SK-N-SH (cell line): ENCODE measurements around the gene VPS8. TPM values are rescaled to one million over a fixed set of nuclear protein-coding genes. Genes with fewer than 3 reads are reported as not detected.

Experiments
- CTCF ChIA-PET: fragments of 300-600, 350-600 bp; formaldehyde crosslinking; extraction: SDS; loops from one replicate; lab custom pipeline; 2021; lab: Yijun Ruan, JAX
- POLR2A ChIA-PET: fragments of 350-600 bp; sonication (Branson Sonifier 250); formaldehyde crosslinking; extraction: SDS; loops from one replicate; lab custom pipeline; 2020; ENCODE audit warnings: antibody characterized with exemption, inconsistent platforms; lab: Yijun Ruan, JAX
- DNase-seq: peaks from one replicate; pipeline ENCODE4 v3.0.0; 2012
- H2AFZ ChIP-seq: fragments of 200-600 bp; sonication (generic); 2 replicates; pipeline ENCODE4 v1.8.1; 2016; ENCODE audit warnings: antibody characterized with exemption, mild to moderate bottlenecking, low read depth
- H3F3A ChIP-seq: fragments of 200-600 bp; sonication (generic); replicated peaks from 2 replicates; pipeline ENCODE3; 2016; ENCODE audit warnings: antibody characterized with exemption, mild to moderate bottlenecking; ENCODE audit not compliant: insufficient read depth
- H3K27ac ChIP-seq, 2 experiments: fragments of 200-500 bp in 1 of 2; fragments of 200-600 bp in 1 of 2; sonication (Bioruptor generic) in 1 of 2; sonication (generic), shearing (Covaris generic) in 1 of 2; 2 replicates each; pipeline versions ENCODE4 v1.5.1 to v1.6.1; 2014 to 2016; ENCODE audit warnings: low read depth in 2 of 2, inconsistent platforms in 1 of 2, low read length in 1 of 2, mild to moderate bottlenecking in 1 of 2, mixed read lengths in 1 of 2
- H3K27me3 ChIP-seq: fragments of 200-600 bp; sonication (generic), shearing (Covaris generic); 2 replicates; pipeline ENCODE4 v1.6.1; 2016; ENCODE audit warnings: mixed run types; ENCODE audit not compliant: insufficient read depth
- H3K36me3 ChIP-seq, 2 experiments: fragments of 200-500 bp in 1 of 2; fragments of 200-600 bp in 1 of 2; sonication (Bioruptor generic) in 1 of 2; sonication (generic) in 1 of 2; replicated peaks in 1 of 2; 2 replicates each; pipeline versions ENCODE3 to v1.5.1; 2014 to 2016; ENCODE audit warnings: low read length in 1 of 2, mild to moderate bottlenecking in 1 of 2; ENCODE audit not compliant: insufficient read depth in 2 of 2, control insufficient read depth in 1 of 2
- H3K4me1 ChIP-seq, 2 experiments: fragments of 200-500 bp in 1 of 2; fragments of 200-600 bp in 1 of 2; sonication (Bioruptor generic) in 1 of 2; sonication (generic), shearing (Covaris generic) in 1 of 2; 2 replicates each; pipeline versions ENCODE4 v1.5.1 to v1.6.1; 2014 to 2016; ENCODE audit warnings: low read depth in 1 of 2, low read length in 1 of 2, mixed run types in 1 of 2; ENCODE audit not compliant: insufficient read depth in 2 of 2, control insufficient read depth in 1 of 2
- H3K4me2 ChIP-seq: fragments of 200-600 bp; sonication (generic), shearing (Covaris generic); 2 replicates; pipeline ENCODE4 v1.6.1; 2017; ENCODE audit warnings: mixed run types
- H3K4me3 ChIP-seq, 2 experiments: fragments of 200-500 bp in 1 of 2; fragments of 200-600 bp in 1 of 2; sonication (Bioruptor generic) in 1 of 2; sonication (generic), shearing (Covaris generic) in 1 of 2; 2 replicates each; pipeline versions ENCODE4 v1.5.1 to v1.8.1; 2014 to 2016; ENCODE audit warnings: low read depth in 2 of 2, inconsistent platforms in 1 of 2, low read length in 1 of 2, mild to moderate bottlenecking in 1 of 2, mixed read lengths in 1 of 2, moderate library complexity in 1 of 2
- H3K79me2 ChIP-seq: fragments of 200-600 bp; sonication (generic); 2 replicates; pipeline ENCODE4 v1.8.1; 2017; ENCODE audit warnings: mild to moderate bottlenecking; ENCODE audit not compliant: insufficient read depth
- H3K9ac ChIP-seq: fragments of 200-600 bp; sonication (generic); 2 replicates; pipeline ENCODE4 v1.6.1; 2017; ENCODE audit warnings: mixed run types
- H3K9me2 ChIP-seq: fragments of 200-600 bp; sonication (generic); 2 replicates; pipeline ENCODE4 v1.6.1; 2017; ENCODE audit warnings: mixed run types
- H3K9me3 ChIP-seq: fragments of 200-600 bp; sonication (generic); 2 replicates; pipeline ENCODE4 v1.6.1; 2017; ENCODE audit warnings: mixed run types, mild to moderate bottlenecking, moderate library complexity
- H4K20me1 ChIP-seq: fragments of 200-600 bp; sonication (generic); 2 replicates; pipeline ENCODE4 v1.6.1; 2017; ENCODE audit warnings: mild to moderate bottlenecking, mixed run types; ENCODE audit not compliant: insufficient read depth
- EZH2phosphoT487 ChIP-seq: fragments of 200-600 bp; sonication (generic); IDR thresholded peaks from 2 replicates; pipeline ENCODE4 v1.6.1; 2017; ENCODE audit warnings: low read depth, mixed run types, mild to moderate bottlenecking, antibody characterized with exemption, moderate library complexity, borderline replicate concordance
- MEF2A ChIP-seq: IDR thresholded peaks from 2 replicates; pipeline ENCODE4 v1.4.0; 2012; ENCODE audit warnings: low read depth, borderline replicate concordance
- RAD21 ChIP-seq: IDR thresholded peaks from 2 replicates; pipeline ENCODE4 v1.6.1; 2012; ENCODE audit warnings: mild to moderate bottlenecking, low read length
- RFX5 ChIP-seq: IDR thresholded peaks from 2 replicates; pipeline ENCODE4 v1.6.1; 2012; ENCODE audit warnings: mild to moderate bottlenecking, improper control_type of control experiment, low read length
- SIN3A ChIP-seq: IDR thresholded peaks from 2 replicates; pipeline ENCODE4 v1.6.1; 2012; ENCODE audit warnings: low read depth, mild to moderate bottlenecking, low read length, moderate library complexity, borderline replicate concordance
- TCF12 ChIP-seq: IDR thresholded peaks from 2 replicates; pipeline ENCODE4 v1.4.0; 2012
- TEAD4 ChIP-seq: IDR thresholded peaks from 2 replicates; pipeline ENCODE4 v1.4.0; 2012; ENCODE audit warnings: mild to moderate bottlenecking, borderline replicate concordance; ENCODE audit not compliant: insufficient read depth
- WGBS: methylation state at CpG from one replicate; pipeline ENCODE4 v1.1.6; 2017; ENCODE audit warnings: low lambda C conversion rate; 5-methylcytosine and 5-hydroxymethylcytosine counted together
- polyA plus RNA-seq, 3 experiments: library from polyadenylated mRNA; depleted of rRNA; stranded (reverse); fragments of >200 nt; gene quantifications; 2 replicates each; pipeline ENCODE4 v1.2.3, GENCODE V29; 2012
- TF ChIP-seq, protein P1 (sequence below): fragments of 150-350 bp; IDR thresholded peaks from 2 replicates; pipeline ENCODE4 v1.6.1; 2017; ENCODE audit warnings: antibody characterized with exemption, low read length, low read depth, borderline replicate concordance
- TF ChIP-seq, protein P2 (sequence below): IDR thresholded peaks from 2 replicates; pipeline ENCODE4 v1.6.1; 2012; ENCODE audit warnings: mild to moderate bottlenecking, low read depth, low read length, moderate library complexity
- TF ChIP-seq, protein P3 (sequence below): IDR thresholded peaks from 2 replicates; pipeline ENCODE4; 2012
- TF ChIP-seq, protein P4 (sequence below): fragments of 200-600 bp; sonication (generic); IDR thresholded peaks from 2 replicates; pipeline ENCODE4 v1.6.1; 2017; ENCODE audit warnings: antibody characterized with exemption, mild to moderate bottlenecking, moderate library complexity

The VPS8 gene
- polyA plus RNA-seq, 1 of the 3 experiments (the other 2 are of a cell fraction): 12.8 TPM

DNA sequence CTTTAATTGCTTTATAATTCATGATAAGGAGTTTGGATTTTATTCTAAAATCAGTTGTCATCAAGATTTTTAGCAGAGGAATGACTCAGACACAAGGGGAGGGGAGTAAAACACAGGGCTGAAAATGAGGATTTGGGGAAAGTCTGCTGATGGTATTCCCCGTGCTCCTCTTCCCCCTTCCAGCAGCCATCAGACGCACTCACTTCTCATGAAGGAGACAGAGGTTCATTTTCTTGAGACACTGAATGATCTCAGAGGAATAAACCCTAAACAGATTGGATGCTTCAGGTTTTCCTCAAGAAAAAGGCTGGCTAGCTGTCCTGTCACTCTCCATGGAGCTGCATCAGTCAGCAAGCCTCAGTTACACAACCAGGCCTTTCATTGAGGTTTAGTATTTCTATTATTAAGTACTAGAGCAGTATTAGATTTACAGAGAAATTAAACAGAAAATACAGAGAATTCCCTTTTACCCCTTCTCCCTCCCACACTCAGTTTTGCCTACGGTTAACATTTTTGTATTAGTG is 174.5 kb downstream of the VPS8 start:
- Histone ChIP-seq H3F3A (no peaks in the 10 kb centered on the region), H4K20me1 (no peaks in the 10 kb centered on the region), H2AFZ (no peak overlapping the region), H3K9me3 (no peaks in the 10 kb centered on the region), H3K4me2 (no peak overlapping the region), H3K4me1 (no peaks in the 10 kb centered on the region), H3K27me3 (no peaks in the 10 kb centered on the region), H3K36me3 (peaks cover 19 to 24% of the 10 kb centered on the region in 2 experiments), H3K9me2 (no peaks in the 10 kb centered on the region), H3K79me2 (no peaks in the 10 kb centered on the region), H3K9ac (no peak overlapping the region), H3K27ac (no peak overlapping the region), H3K4me3 (no peak overlapping the region)
- CTCF ChIA-PET: no interaction called here
- POLR2A ChIA-PET: no interaction called here
- DNase-seq: no peak
- TF ChIP-seq EZH2phosphoT487 (no peak), TCF12 (no peak), RFX5 (no peak), MEF2A (no peak), SIN3A (no peak), RAD21 (no peak), TEAD4 (no peak)
- TF ChIP-seq, protein P1, sequence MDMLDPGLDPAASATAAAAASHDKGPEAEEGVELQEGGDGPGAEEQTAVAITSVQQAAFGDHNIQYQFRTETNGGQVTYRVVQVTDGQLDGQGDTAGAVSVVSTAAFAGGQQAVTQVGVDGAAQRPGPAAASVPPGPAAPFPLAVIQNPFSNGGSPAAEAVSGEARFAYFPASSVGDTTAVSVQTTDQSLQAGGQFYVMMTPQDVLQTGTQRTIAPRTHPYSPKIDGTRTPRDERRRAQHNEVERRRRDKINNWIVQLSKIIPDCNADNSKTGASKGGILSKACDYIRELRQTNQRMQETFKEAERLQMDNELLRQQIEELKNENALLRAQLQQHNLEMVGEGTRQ: no peak
- TF ChIP-seq, protein P2, sequence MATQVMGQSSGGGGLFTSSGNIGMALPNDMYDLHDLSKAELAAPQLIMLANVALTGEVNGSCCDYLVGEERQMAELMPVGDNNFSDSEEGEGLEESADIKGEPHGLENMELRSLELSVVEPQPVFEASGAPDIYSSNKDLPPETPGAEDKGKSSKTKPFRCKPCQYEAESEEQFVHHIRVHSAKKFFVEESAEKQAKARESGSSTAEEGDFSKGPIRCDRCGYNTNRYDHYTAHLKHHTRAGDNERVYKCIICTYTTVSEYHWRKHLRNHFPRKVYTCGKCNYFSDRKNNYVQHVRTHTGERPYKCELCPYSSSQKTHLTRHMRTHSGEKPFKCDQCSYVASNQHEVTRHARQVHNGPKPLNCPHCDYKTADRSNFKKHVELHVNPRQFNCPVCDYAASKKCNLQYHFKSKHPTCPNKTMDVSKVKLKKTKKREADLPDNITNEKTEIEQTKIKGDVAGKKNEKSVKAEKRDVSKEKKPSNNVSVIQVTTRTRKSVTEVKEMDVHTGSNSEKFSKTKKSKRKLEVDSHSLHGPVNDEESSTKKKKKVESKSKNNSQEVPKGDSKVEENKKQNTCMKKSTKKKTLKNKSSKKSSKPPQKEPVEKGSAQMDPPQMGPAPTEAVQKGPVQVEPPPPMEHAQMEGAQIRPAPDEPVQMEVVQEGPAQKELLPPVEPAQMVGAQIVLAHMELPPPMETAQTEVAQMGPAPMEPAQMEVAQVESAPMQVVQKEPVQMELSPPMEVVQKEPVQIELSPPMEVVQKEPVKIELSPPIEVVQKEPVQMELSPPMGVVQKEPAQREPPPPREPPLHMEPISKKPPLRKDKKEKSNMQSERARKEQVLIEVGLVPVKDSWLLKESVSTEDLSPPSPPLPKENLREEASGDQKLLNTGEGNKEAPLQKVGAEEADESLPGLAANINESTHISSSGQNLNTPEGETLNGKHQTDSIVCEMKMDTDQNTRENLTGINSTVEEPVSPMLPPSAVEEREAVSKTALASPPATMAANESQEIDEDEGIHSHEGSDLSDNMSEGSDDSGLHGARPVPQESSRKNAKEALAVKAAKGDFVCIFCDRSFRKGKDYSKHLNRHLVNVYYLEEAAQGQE: no peak
- TF ChIP-seq, protein P3, sequence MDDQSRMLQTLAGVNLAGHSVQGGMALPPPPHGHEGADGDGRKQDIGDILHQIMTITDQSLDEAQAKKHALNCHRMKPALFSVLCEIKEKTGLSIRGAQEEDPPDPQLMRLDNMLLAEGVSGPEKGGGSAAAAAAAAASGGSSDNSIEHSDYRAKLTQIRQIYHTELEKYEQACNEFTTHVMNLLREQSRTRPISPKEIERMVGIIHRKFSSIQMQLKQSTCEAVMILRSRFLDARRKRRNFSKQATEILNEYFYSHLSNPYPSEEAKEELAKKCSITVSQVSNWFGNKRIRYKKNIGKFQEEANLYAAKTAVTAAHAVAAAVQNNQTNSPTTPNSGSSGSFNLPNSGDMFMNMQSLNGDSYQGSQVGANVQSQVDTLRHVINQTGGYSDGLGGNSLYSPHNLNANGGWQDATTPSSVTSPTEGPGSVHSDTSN: no peak
- TF ChIP-seq, protein P4, sequence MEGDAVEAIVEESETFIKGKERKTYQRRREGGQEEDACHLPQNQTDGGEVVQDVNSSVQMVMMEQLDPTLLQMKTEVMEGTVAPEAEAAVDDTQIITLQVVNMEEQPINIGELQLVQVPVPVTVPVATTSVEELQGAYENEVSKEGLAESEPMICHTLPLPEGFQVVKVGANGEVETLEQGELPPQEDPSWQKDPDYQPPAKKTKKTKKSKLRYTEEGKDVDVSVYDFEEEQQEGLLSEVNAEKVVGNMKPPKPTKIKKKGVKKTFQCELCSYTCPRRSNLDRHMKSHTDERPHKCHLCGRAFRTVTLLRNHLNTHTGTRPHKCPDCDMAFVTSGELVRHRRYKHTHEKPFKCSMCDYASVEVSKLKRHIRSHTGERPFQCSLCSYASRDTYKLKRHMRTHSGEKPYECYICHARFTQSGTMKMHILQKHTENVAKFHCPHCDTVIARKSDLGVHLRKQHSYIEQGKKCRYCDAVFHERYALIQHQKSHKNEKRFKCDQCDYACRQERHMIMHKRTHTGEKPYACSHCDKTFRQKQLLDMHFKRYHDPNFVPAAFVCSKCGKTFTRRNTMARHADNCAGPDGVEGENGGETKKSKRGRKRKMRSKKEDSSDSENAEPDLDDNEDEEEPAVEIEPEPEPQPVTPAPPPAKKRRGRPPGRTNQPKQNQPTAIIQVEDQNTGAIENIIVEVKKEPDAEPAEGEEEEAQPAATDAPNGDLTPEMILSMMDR: no peak
- 95% methylated on average over 3 of the region's 3 CpGs for WGBS
